AG20443 (cell line): ENCODE data around the gene VSIR.

Source experiments
- DNase-seq: peaks from one replicate; pipeline ENCODE4 v3.0.0; 2012; ENCODE audit warnings: low spot score, mixed read lengths

Gene VSIR

GRCh38 chr10:71782221-71782916 lies 9.0 kb upstream of the VSIR start:
- DNase-seq: no peak

- no peak for DNase-seq
These were observed 7.4 kb upstream of the VSIR start for GRCh38 chr10:71780719-71781118.

GRCh38 chr10:71780156-71780555 lies 6.8 kb upstream of the VSIR start:
- DNase-seq: no peak

- no peak for DNase-seq
These were observed 6.3 kb upstream of the VSIR start for GRCh38 chr10:71779641-71780040.

- no peak for DNase-seq
These were observed 4.9 kb upstream of the VSIR start for GRCh38 chr10:71778071-71778825.

GRCh38 chr10:71777213-71777985 lies 4.1 kb upstream of the VSIR start:
- DNase-seq: no peak

- DNase-seq: no peak
These were observed 3.2 kb upstream of the VSIR start for GRCh38 chr10:71776481-71776925.

GRCh38 chr10:71774916-71775702 lies 1.8 kb upstream of the VSIR start:
- no peak for DNase-seq

GRCh38 chr10:71772832-71773220 lies 494 bp downstream of the VSIR start:
- DNase-seq: no peak

- DNase-seq: peak; percentile 85
These were observed 1.3 kb downstream of the VSIR start for GRCh38 chr10:71771821-71772617.

GRCh38 chr10:71771204-71771603 lies 2.1 kb downstream of the VSIR start:
- DNase-seq: no peak

- DNase-seq: no peak
These were observed 2.5 kb downstream of the VSIR start for GRCh38 chr10:71770789-71771188.

- no peak for DNase-seq
These were observed 3.1 kb downstream of the VSIR start for GRCh38 chr10:71770255-71770654.

- no peak for DNase-seq
These were observed 4.0 kb downstream of the VSIR start for GRCh38 chr10:71769279-71769823.

GRCh38 chr10:71767420-71768035 lies 5.8 kb downstream of the VSIR start:
- DNase-seq: no peak

GRCh38 chr10:71766717-71767419 lies 6.5 kb downstream of the VSIR start:
- DNase-seq: peak; percentile 91

- DNase-seq: no peak
These were observed 7.2 kb downstream of the VSIR start for GRCh38 chr10:71765906-71766716.

GRCh38 chr10:71765176-71765904 lies 8.0 kb downstream of the VSIR start:
- peak; percentile 56 for DNase-seq
